Measurements from ENCODE around the gene MYL11. TPM values are rescaled to one million over a fixed set of nuclear protein-coding genes. Genes with fewer than 3 reads are reported as not detected.

The MYL11 gene
- total and polyA plus RNA-seq, 2 experiments from 2014 or later = 2.1 TPM; not detected in 1

DNA sequence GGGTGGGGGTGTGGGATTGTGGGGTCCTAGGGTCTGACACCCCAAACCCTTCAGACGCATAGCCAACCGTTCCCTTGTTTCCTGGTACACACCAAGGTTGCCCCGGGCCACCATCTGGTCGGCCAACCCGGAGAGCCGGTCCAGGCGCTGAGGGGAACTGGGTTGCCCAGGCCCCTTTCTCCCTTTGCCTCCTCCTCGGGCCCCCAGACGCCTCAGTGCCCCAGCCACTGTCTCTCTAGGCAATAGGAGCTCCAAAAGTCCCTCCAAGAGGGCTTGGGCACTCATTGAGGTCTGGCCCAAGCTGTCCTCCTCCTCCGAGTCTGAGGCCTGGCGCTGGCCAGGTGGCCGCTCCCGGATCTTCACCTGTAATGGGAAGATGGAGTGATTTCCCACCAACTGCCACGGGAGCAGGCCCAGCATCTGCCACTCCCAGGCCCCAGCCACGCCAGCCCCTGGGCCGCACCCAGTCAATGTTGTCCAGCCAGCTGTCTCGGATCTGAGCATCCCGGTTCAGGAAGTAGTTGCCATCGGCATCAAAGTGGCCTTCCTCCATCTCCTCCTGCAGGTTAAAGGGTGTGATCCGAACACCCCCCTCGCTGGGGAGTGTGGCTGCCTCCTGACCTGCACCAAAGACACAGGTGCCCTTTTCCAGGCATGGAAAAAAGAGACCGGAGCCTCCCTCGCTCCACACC, 21.0 kb upstream of the MYL11 start:
- in situ Hi-C loops (cut with MboI) = no loop called here
- WGBS, 2 experiments (ENCODE audit: low coverage in 1 of 2, low lambda C conversion rate in 2 of 2, missing lambda C conversion rate in 2 of 2) = 88% methylated on average over 22 of the region's 23 CpGs
- H2AFZ ChIP-seq = no peak overlapping the region
- H4K20me1 ChIP-seq (ENCODE audit: insufficient read depth) = no peaks in the 10 kb centered on the region
- peaks cover 28% of the 10 kb centered on the region for H3K4me1 ChIP-seq (ENCODE audit: insufficient read depth)
- no peak for DNase-seq
- H3K27ac ChIP-seq = 0 out of 2 replicates have a peak overlapping the region, but pooled peaks have one; percentile 98
- peak overlapping the region; percentile 89 for H3K4me3 ChIP-seq
- H3K4me2 ChIP-seq (ENCODE audit: unreplicated experiment) = peak overlapping the region; percentile 99
- no peaks in the 10 kb centered on the region for H3K9me3 ChIP-seq (ENCODE audit: low read depth)
- no peaks in the 10 kb centered on the region for H3K27me3 ChIP-seq (replicated peaks; ENCODE audit: insufficient read depth)
- peaks cover 34% of the 10 kb centered on the region for H3K79me2 ChIP-seq (ENCODE audit: insufficient read depth)
- H3K9ac ChIP-seq = peak overlapping the region; percentile 94
- peaks cover 32% of the 10 kb centered on the region for H3F3A ChIP-seq (ENCODE audit: insufficient read depth)
- no peaks in the 10 kb centered on the region for H3K9me2 ChIP-seq (ENCODE audit: insufficient read depth)
- peaks cover 13% of the 10 kb centered on the region; the same call in 1 of the 2 replicates for H3K36me3 ChIP-seq (ENCODE audit: low read depth)
- TF ChIP-seq EZH2phosphoT487 (IDR thresholded peaks at IDR 0.05; ENCODE audit: insufficient read depth, low read depth) = no peak
- TF ChIP-seq EZH2 (IDR thresholded peaks at IDR 0.05; ENCODE audit: insufficient read depth, poor library complexity, severe bottlenecking) = no peak

DNA sequence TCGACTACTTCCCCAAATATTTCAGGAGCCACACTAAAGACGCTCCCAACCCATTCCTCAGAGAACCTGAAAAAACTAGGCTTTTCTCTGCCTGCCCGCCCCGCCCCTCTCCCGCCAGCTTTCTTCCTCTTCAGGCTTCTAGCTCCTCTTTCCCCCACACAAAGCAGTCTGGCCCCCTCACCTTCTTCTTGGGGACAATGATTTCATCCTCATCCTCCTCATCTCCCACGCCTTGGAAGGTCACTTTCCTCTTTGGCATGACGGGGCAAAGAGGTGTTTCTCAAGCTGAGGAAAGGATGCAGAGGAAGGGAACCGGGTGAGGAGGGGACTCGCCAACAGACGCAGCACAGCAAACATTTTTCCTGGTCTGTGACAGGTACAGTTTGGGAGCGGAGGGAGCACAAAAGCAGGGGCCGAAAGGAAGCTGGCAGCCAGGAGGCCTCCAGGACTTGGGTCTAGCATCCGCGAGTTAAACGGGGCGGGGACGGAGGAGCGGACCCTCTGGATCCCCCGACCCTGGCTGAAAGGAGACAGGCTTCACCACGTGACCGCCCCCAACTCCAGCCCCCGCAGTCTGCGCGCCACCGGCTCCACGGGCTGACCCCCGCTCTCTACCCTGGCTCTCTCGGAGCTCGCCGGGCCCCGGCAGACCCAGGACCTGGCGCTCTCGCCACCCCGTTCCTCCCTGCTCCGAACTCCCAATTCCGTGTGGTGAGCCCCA, 20.0 kb upstream of the MYL11 start:
- peak; percentile 46 for DNase-seq
- TF ChIP-seq EZH2 (IDR thresholded peaks at IDR 0.05; ENCODE audit: insufficient read depth, poor library complexity, severe bottlenecking) (no peak), EZH2phosphoT487 (IDR thresholded peaks at IDR 0.05; ENCODE audit: insufficient read depth, low read depth) (no peak)
- Histone ChIP-seq H3K9ac (peak overlapping the region; percentile 94), H3K27me3 (replicated peaks; ENCODE audit: insufficient read depth) (no peaks in the 10 kb centered on the region), H3K9me2 (ENCODE audit: insufficient read depth) (no peaks in the 10 kb centered on the region), H3K4me1 (ENCODE audit: insufficient read depth) (peaks cover 28% of the 10 kb centered on the region), H4K20me1 (ENCODE audit: insufficient read depth) (no peaks in the 10 kb centered on the region), H3F3A (ENCODE audit: insufficient read depth) (peaks cover 32% of the 10 kb centered on the region), H3K36me3 (ENCODE audit: low read depth) (peaks cover 13% of the 10 kb centered on the region; the same call in 1 of the 2 replicates), H3K27ac (peak overlapping the region; percentile 98), H3K9me3 (ENCODE audit: low read depth) (no peaks in the 10 kb centered on the region), H3K4me3 (peak overlapping the region; percentile 89), H3K4me2 (ENCODE audit: unreplicated experiment) (peak overlapping the region; percentile 99), H2AFZ (peak overlapping the region; percentile 73), H3K79me2 (ENCODE audit: insufficient read depth) (peaks cover 44% of the 10 kb centered on the region)
- 3 to 5% methylated on average over 28 to 35 of the region's 36 CpGs for WGBS, 2 experiments (ENCODE audit: low coverage in 1 of 2, low lambda C conversion rate in 2 of 2, missing lambda C conversion rate in 2 of 2)
- in situ Hi-C loops (cut with MboI) = no loop called here

DNA sequence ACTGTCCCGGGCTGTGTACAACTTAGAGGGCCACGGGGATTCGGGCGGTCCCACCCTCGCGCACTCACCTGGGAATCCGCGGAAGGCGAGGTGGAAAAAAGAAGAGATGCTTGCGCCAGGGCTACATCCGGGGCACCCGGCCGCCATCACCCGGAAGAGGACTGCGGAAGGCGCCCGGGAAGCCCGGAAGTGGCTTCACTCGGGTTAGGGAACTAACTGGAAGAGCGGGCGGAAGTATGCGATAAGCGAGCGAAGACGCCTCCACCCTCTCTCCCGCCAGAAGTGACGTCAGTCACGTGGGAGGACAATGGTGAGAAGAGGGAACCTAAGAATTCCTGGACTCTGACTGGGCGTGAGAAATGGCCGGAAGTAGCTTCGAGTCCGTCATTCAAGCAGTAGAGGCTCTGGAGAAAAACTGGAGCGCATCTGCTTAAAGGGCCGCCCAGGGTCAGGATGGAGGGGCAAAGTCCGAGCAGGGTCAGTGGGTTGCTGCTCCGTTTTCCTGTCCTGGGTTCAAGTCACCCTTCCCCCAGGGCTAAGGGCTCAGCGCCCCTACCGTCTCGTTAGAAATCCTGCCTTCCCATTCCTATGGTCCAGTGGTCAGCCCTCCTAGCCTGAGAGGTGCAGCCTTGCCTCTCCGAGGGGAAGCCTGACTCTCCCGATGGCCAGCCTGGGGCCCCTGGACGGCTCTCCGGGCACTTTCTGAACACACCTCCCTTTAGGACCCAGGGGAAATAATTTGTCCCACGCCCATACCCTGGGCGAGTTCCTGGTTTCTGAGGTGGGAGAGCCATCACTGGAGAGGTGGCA, 19.3 kb upstream of the MYL11 start, which contains the start of gene CD2BP2:
Gene CD2BP2 (minus strand): TSS at position 165 of the 810 bp plus-strand sequence. CDS start 627 bp downstream, outside the sequence.
- peak within 1 kb of the TSS; percentile 98 for H3K27ac ChIP-seq
- 0 to 2% methylated on average over 43 to 44 of the region's 45 CpGs for WGBS, 2 experiments (ENCODE audit: low coverage in 1 of 2, low lambda C conversion rate in 2 of 2, missing lambda C conversion rate in 2 of 2)
- peak; percentile 100 for DNase-seq
- H3K4me2 ChIP-seq (ENCODE audit: unreplicated experiment) = peak within 1 kb of the TSS; percentile 99
- peak within 1 kb of the TSS; percentile 89 for H3K4me3 ChIP-seq
- H3K4me1 ChIP-seq (ENCODE audit: insufficient read depth) = peaks cover 28% of the 10 kb centered on the region
- in situ Hi-C loops (cut with MboI) = no loop called here
- peaks cover 11% of the 10 kb centered on the region; the same call in 1 of the 2 replicates for H3K36me3 ChIP-seq (ENCODE audit: low read depth)
- H3K9me3 ChIP-seq (ENCODE audit: low read depth) = no peaks in the 10 kb centered on the region
- no peaks in the 10 kb centered on the region for H3K9me2 ChIP-seq (ENCODE audit: insufficient read depth)
- no peak for TF ChIP-seq EZH2 (IDR thresholded peaks at IDR 0.05; ENCODE audit: insufficient read depth, poor library complexity, severe bottlenecking)
- peak within 1 kb of the TSS; percentile 94 for H3K9ac ChIP-seq
- H3K27me3 ChIP-seq (replicated peaks; ENCODE audit: insufficient read depth) = no peaks in the 10 kb centered on the region
- H3K79me2 ChIP-seq (ENCODE audit: insufficient read depth) = peaks cover 52% of the 10 kb centered on the region
- H4K20me1 ChIP-seq (ENCODE audit: insufficient read depth) = no peaks in the 10 kb centered on the region
- peak within 1 kb of the TSS; percentile 79 for H2AFZ ChIP-seq
- peaks cover 29% of the 10 kb centered on the region; the same call in 1 of the 2 replicates for H3F3A ChIP-seq (ENCODE audit: insufficient read depth)

DNA sequence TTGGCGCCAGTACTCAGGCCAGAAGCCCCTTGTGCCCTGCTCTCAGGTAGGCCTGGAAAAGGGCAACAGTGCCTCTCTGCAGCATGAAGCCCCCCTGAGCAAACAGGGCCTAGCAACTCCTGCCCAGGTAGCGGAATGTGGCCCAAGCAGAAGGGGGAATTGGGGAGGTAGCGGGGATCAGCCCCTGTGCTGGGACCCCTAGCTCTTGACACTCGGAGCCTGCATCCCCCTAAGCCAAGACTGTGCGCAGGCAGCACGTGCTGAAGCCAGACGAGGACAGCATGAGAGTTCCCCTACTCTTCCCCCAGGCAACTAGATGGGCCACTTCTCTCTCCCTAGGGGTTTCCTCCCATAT, 18.7 kb upstream of the MYL11 start:
- Histone ChIP-seq H3K4me1 (ENCODE audit: insufficient read depth) (peaks cover 28% of the 10 kb centered on the region), H3F3A (ENCODE audit: insufficient read depth) (peaks cover 23% of the 10 kb centered on the region; the same call in 1 of the 2 replicates), H3K9ac (peak overlapping the region; percentile 94), H3K9me3 (ENCODE audit: low read depth) (no peaks in the 10 kb centered on the region), H3K27ac (peak overlapping the region; percentile 98), H3K36me3 (ENCODE audit: low read depth) (peaks cover 5% of the 10 kb centered on the region; the same call in 1 of the 2 replicates), H3K27me3 (replicated peaks; ENCODE audit: insufficient read depth) (no peaks in the 10 kb centered on the region), H3K4me2 (ENCODE audit: unreplicated experiment) (peak overlapping the region; percentile 90), H3K4me3 (peak overlapping the region; percentile 89), H2AFZ (peak overlapping the region; percentile 79), H4K20me1 (ENCODE audit: insufficient read depth) (no peaks in the 10 kb centered on the region), H3K9me2 (ENCODE audit: insufficient read depth) (no peaks in the 10 kb centered on the region), H3K79me2 (ENCODE audit: insufficient read depth) (peaks cover 58% of the 10 kb centered on the region)
- peak; percentile 16 for DNase-seq
- in situ Hi-C loops (cut with MboI) = no loop called here
- 55 to 60% methylated on average over 7 of the region's 7 CpGs for WGBS, 2 experiments (ENCODE audit: low coverage in 1 of 2, low lambda C conversion rate in 2 of 2, missing lambda C conversion rate in 2 of 2)
- no peak for TF ChIP-seq EZH2 (IDR thresholded peaks at IDR 0.05; ENCODE audit: insufficient read depth, poor library complexity, severe bottlenecking)
- no peak for TF ChIP-seq EZH2phosphoT487 (IDR thresholded peaks at IDR 0.05; ENCODE audit: insufficient read depth, low read depth)

Data from GM23248 (cell line).